K562 (cell line): ENCODE data around the gene METTL22. TPM values are rescaled to one million over a fixed set of nuclear protein-coding genes. Genes with fewer than 3 reads are reported as not detected.

Source experiments
- ARID2 ChIP-seq: fragments of 450-650 bp; IDR thresholded peaks from 2 replicates; pipeline ENCODE4 v1.6.1; 2017; ENCODE audit warnings: antibody characterized with exemption, mild to moderate bottlenecking
- ATF1 ChIP-seq, 2 experiments: fragments of 450-650 bp in 1 of 2; IDR thresholded peaks; 2 replicates each; pipeline ENCODE4 v1.6.1; 2016; ENCODE audit warnings: missing compliant biosample characterization in 1 of 2, missing genetic modification characterization in 1 of 2
- CBX3 ChIP-seq, 2 experiments: IDR thresholded peaks; 1 replicate in 1 of 2; 2 replicates in 1 of 2; pipeline ENCODE4 v1.6.1; 2012; ENCODE audit warnings: inconsistent platforms in 2 of 2, low read length in 2 of 2, borderline replicate concordance in 1 of 2, control low read depth in 1 of 2
- ERF ChIP-seq: fragments of 450-650 bp; formaldehyde crosslinking; IDR thresholded peaks from 2 replicates; pipeline ENCODE4 v1.4.0; 2020; ENCODE audit warnings: mild to moderate bottlenecking, mixed read lengths
- REST ChIP-seq, 2 experiments: fragments of 450-650 bp; formaldehyde crosslinking in 1 of 2; IDR thresholded peaks; 2 replicates each; pipeline versions ENCODE4 v1.4.0 to v1.6.1; 2014 to 2020; ENCODE audit warnings: mild to moderate bottlenecking in 2 of 2, borderline replicate concordance in 1 of 2, low read depth in 1 of 2
- XRCC4 ChIP-seq: IDR thresholded peaks from one replicate; pipeline ENCODE4 v1.6.1; 2011; ENCODE audit not compliant: insufficient read depth, insufficient read length; ENCODE audit errors: extremely low read depth
- ZEB2 ChIP-seq: fragments of 450-650 bp; IDR thresholded peaks from 2 replicates; pipeline ENCODE4 v1.6.1; 2016
- polyA plus RNA-seq, 8 experiments: library from polyadenylated mRNA; depleted of rRNA in 4 of 8; stranded (reverse) in 5 of 8; unstranded in 3 of 8; fragments of >200 nt; fragmentation: Nextera tagmentation in 2 of 8; fragmentation: Illumina TruSeq in 1 of 8; extraction: Ambion mirVana in 2 of 8; extraction: Trizol in 1 of 8; gene quantifications; 2 replicates each; pipeline versions ENCODE4 v1.2.1 to v1.2.3, GENCODE V29; 2011 to 2014; ENCODE audit warnings: inconsistent platforms in 1 of 8, missing spikeins in 1 of 8
- total RNA-seq, 7 experiments: library from RNA; depleted of rRNA in 6 of 7; stranded (reverse); fragments of >200 nt in 6 of 7; fragmentation: Illumina TruSeq in 2 of 7; extraction: Trizol in 2 of 7; gene quantifications; 2 replicates each; pipeline versions ENCODE4 v1.2.1 to v1.2.3, GENCODE V29; 2011 to 2021; ENCODE audit warnings: low replicate concordance in 1 of 7

METTL22 gene
- total and polyA plus RNA-seq, 9 of the 15 experiments (the other 6 are each of a cell fraction or from before 2014, with no cell fraction given) = 6.9 to 33.2 (median 18.5) TPM

- TF ChIP-seq REST (IDR thresholded peaks at IDR 0.05; ENCODE audit: borderline replicate concordance) (peak; percentile 71; the same call in 1 of the 2 replicates), REST (CRISPR knock-in tag; IDR thresholded peaks at IDR 0.05; ENCODE audit: low read depth) (no peak), ERF (no peak), ARID2 (peak; percentile 46; the same call in 1 of the 2 replicates), ZEB2 (no peak), ATF1 (CRISPR knock-in tag; IDR thresholded peaks at IDR 0.05) (no peak), ATF1 (tag; IDR thresholded peaks at IDR 0.05) (no peak), XRCC4 (no peak), CBX3 (IDR thresholded peaks at IDR 0.05; ENCODE audit: borderline replicate concordance in 1 of 2, low read length in 2 of 2) (no peak)
Observed at GRCh38 chr16:8660841-8661301, 39.4 kb downstream of the METTL22 start (continued).
